ENCODE measurements around the gene ENOX2. TPM values are rescaled to one million over a fixed set of nuclear protein-coding genes. Genes with fewer than 3 reads are reported as not detected.

ENOX2 gene
- polyA plus RNA-seq, 1 experiment: 16.8 TPM

GRCh38 chrX:130676861-130677260, 226.1 kb downstream of the ENOX2 start:
- H3K27ac ChIP-seq (ENCODE audit: low read depth, low read length): no peak overlapping the region
- H3K4me3 ChIP-seq (ENCODE audit: low read depth, low read length): no peak overlapping the region
- H3K9me3 ChIP-seq (ENCODE audit: control insufficient read depth, insufficient read depth, low read length): no peaks in the 10 kb centered on the region
- ChIA-PET POLR2A (no interaction called here), CTCF (no interaction called here)
- no peaks in the 10 kb centered on the region for H3K27me3 ChIP-seq (ENCODE audit: control insufficient read depth, insufficient read depth, low read length)
- TF ChIP-seq, protein P1, sequence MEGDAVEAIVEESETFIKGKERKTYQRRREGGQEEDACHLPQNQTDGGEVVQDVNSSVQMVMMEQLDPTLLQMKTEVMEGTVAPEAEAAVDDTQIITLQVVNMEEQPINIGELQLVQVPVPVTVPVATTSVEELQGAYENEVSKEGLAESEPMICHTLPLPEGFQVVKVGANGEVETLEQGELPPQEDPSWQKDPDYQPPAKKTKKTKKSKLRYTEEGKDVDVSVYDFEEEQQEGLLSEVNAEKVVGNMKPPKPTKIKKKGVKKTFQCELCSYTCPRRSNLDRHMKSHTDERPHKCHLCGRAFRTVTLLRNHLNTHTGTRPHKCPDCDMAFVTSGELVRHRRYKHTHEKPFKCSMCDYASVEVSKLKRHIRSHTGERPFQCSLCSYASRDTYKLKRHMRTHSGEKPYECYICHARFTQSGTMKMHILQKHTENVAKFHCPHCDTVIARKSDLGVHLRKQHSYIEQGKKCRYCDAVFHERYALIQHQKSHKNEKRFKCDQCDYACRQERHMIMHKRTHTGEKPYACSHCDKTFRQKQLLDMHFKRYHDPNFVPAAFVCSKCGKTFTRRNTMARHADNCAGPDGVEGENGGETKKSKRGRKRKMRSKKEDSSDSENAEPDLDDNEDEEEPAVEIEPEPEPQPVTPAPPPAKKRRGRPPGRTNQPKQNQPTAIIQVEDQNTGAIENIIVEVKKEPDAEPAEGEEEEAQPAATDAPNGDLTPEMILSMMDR (IDR thresholded peaks at IDR 0.05; ENCODE audit: low read depth, low read length): no peak
- no peak for DNase-seq (ENCODE audit: low read depth, low spot score)

- H3K27ac ChIP-seq (ENCODE audit: low read depth, low read length): no peak overlapping the region
- ChIA-PET CTCF (no interaction called here), POLR2A (no interaction called here)
- no peaks in the 10 kb centered on the region for H3K27me3 ChIP-seq (ENCODE audit: control insufficient read depth, insufficient read depth, low read length)
- no peak overlapping the region for H3K4me3 ChIP-seq (ENCODE audit: low read depth, low read length)
- no peaks in the 10 kb centered on the region for H3K9me3 ChIP-seq (ENCODE audit: control insufficient read depth, insufficient read depth, low read length)
- TF ChIP-seq, protein P1 (IDR thresholded peaks at IDR 0.05; ENCODE audit: low read depth, low read length): no peak
- no peak for DNase-seq (ENCODE audit: low read depth, low spot score)
These were observed 230.8 kb downstream of the ENOX2 start for GRCh38 chrX:130672214-130672613.

DNA sequence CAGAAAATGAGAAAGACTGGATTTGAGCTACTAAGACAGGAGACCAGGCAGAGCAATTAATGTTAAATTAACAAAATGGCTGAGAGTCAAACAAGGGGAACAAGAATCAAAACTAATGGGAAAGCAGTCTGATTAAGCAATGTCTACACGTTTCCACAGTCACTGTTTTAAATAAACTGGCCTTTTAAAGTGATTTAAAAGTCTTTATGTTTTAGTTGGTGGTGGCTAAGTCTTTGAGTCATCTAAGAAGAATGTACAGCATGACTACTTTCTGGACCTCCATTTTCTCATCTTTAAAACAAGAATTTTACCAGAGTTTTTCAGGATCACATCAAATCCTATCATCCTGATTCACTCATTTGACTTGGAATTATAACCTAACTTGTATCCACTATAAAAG, 233.8 kb downstream of the ENOX2 start:
- H3K27ac ChIP-seq (ENCODE audit: low read depth, low read length): no peak overlapping the region
- DNase-seq (ENCODE audit: low read depth, low spot score): no peak

GRCh38 chrX:130665263-130665662, 237.7 kb downstream of the ENOX2 start:
- CTCF ChIA-PET: no interaction called here
- TF ChIP-seq, protein P1 (IDR thresholded peaks at IDR 0.05; ENCODE audit: low read depth, low read length): no peak
- no peaks in the 10 kb centered on the region for H3K9me3 ChIP-seq (ENCODE audit: control insufficient read depth, insufficient read depth, low read length)
- H3K27ac ChIP-seq (ENCODE audit: low read depth, low read length): no peak overlapping the region
- no peak for DNase-seq (ENCODE audit: low read depth, low spot score)
- H3K27me3 ChIP-seq (ENCODE audit: control insufficient read depth, insufficient read depth, low read length): no peaks in the 10 kb centered on the region
- no peak overlapping the region for H3K4me3 ChIP-seq (ENCODE audit: low read depth, low read length)
- POLR2A ChIA-PET: no interaction called here

More for the DNA sequence above, 233.8 kb downstream of the ENOX2 start:
- ChIA-PET CTCF (no interaction called here), POLR2A (no interaction called here)
- H3K27me3 ChIP-seq (ENCODE audit: control insufficient read depth, insufficient read depth, low read length): no peaks in the 10 kb centered on the region
- H3K4me3 ChIP-seq (ENCODE audit: low read depth, low read length): no peak overlapping the region
- H3K9me3 ChIP-seq (ENCODE audit: control insufficient read depth, insufficient read depth, low read length): no peaks in the 10 kb centered on the region
- TF ChIP-seq, protein P1 (IDR thresholded peaks at IDR 0.05; ENCODE audit: low read depth, low read length): no peak

DNA sequence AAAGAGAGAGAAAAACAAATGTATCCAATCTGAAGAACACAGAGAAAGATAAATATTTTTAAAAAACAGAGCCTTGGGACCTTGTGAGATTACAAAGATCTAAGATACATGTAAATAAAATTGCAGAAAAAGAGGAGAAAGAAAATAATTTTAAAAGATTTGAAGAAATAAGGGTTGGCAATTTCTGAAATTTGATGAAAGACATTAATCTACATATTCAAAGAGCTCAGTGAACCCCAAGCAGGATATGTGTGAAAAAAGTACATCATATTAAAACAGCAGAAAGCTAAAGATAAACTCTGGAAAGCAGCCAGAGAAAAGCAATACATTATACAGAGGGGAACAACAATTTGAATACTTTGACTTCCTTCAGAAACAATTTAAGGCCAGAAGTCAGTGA, 244.7 kb downstream of the ENOX2 start:
- ChIA-PET POLR2A (no interaction called here), CTCF (no interaction called here)
- Histone ChIP-seq H3K4me3 (ENCODE audit: low read depth, low read length) (no peak overlapping the region), H3K27me3 (ENCODE audit: control insufficient read depth, insufficient read depth, low read length) (no peaks in the 10 kb centered on the region), H3K9me3 (ENCODE audit: control insufficient read depth, insufficient read depth, low read length) (no peaks in the 10 kb centered on the region), H3K27ac (ENCODE audit: low read depth, low read length) (no peak overlapping the region)
- TF ChIP-seq, protein P1 (IDR thresholded peaks at IDR 0.05; ENCODE audit: low read depth, low read length): no peak
- DNase-seq (ENCODE audit: low read depth, low spot score): no peak

All from AG04450 (cell line).